GM12878 (cell line): ENCODE data around the gene TSHZ3. TPM values are rescaled to one million over a fixed set of nuclear protein-coding genes. Genes with fewer than 3 reads are reported as not detected.

Experiments used
- ATAC-seq: fragments of 200-7000 bp; cut with Tn5 transposase; 3 replicates; pipeline ENCODE4 v1.9.1; 2020; ENCODE audit warnings: mild to moderate bottlenecking, moderate library complexity
- BruUV-seq: library from RNA; stranded (reverse); fragments of 400-500 nt; replicated peaks from 2 replicates; lab custom pipeline; 2021; lab: Mats Ljungman, UMichigan
- CTCF ChIA-PET: fragments of 300-600 bp; sonication (Branson Sonifier 250); formaldehyde crosslinking; extraction: SDS; loops from one replicate; lab custom pipeline; 2021; ENCODE audit warnings: inconsistent platforms; lab: Yijun Ruan, JAX
- POLR2A ChIA-PET: fragments of 350-600 bp; formaldehyde crosslinking; extraction: SDS; loops from one replicate; lab custom pipeline; 2021; ENCODE audit warnings: inconsistent platforms; lab: Charles Lee
- RAD21 ChIA-PET: fragments of 300-600 bp; sonication (Branson Sonifier 250); formaldehyde crosslinking; loops from one replicate; lab custom pipeline; 2023; ENCODE audit warnings: antibody characterized with exemption; ENCODE audit not compliant: unreplicated experiment; lab: Charles Lee
- SMC1A ChIA-PET: fragments of 300-600 bp; sonication (Branson Sonifier 250); formaldehyde crosslinking; loops from one replicate; lab custom pipeline; 2023; ENCODE audit not compliant: unreplicated experiment, uncharacterized antibody; lab: Charles Lee
- DNase-seq: peaks from one replicate; pipeline ENCODE4 v3.0.0-alpha.2; 2011; ENCODE audit warnings: low read depth, low spot score
- FAIRE-seq: peaks from 3 replicates; lab custom pipeline; 2011; peaks lifted over from hg19 to GRCh38; lab: Jason Lieb, UNC
- H2AFZ ChIP-seq: 2 replicates; pipeline ENCODE4 v1.6.0; 2011; ENCODE audit warnings: low read depth, low read length, control low read depth; ENCODE audit not compliant: control insufficient read depth
- H3K27ac ChIP-seq: 2 replicates; pipeline ENCODE4 v1.5.1; 2011; ENCODE audit warnings: control low read depth; ENCODE audit not compliant: control insufficient read depth, insufficient read depth
- H3K27me3 ChIP-seq, 2 experiments: replicated peaks in 1 of 2; 2 replicates each; pipeline versions ENCODE4 v1.6.0 to v1.6.1; 2011; ENCODE audit warnings: low read length in 1 of 2; ENCODE audit not compliant: control insufficient read depth in 2 of 2, insufficient read depth in 2 of 2
- H3K36me3 ChIP-seq, 2 experiments: 2 replicates each; pipeline ENCODE4 v1.5.1; 2011; ENCODE audit warnings: low read length in 1 of 2; ENCODE audit not compliant: control insufficient read depth in 2 of 2, insufficient read depth in 2 of 2
- H3K4me1 ChIP-seq: 2 replicates; pipeline ENCODE4 v1.6.1; 2011; ENCODE audit warnings: mild to moderate bottlenecking, low read length, moderate library complexity, mixed read lengths; ENCODE audit not compliant: control insufficient read depth, insufficient read depth
- H3K4me2 ChIP-seq: 2 replicates; pipeline ENCODE4 v1.6.0; 2011; ENCODE audit warnings: control low read depth; ENCODE audit not compliant: control insufficient read depth, insufficient read depth
- H3K4me3 ChIP-seq: fragments of 200-600 bp; sonication (generic); 2 replicates; pipeline ENCODE4 v1.5.1; 2016
- H3K79me2 ChIP-seq: 2 replicates; pipeline ENCODE4 v1.6.0; 2011; ENCODE audit warnings: low read length; ENCODE audit not compliant: control insufficient read depth, insufficient read depth
- H3K9ac ChIP-seq: 2 replicates; pipeline ENCODE4 v1.8.0; 2011; ENCODE audit warnings: low read length, control low read depth, mixed read lengths; ENCODE audit not compliant: control insufficient read depth, insufficient read depth
- H3K9me3 ChIP-seq: replicated peaks from 3 replicates; pipeline ENCODE4 v1.5.1; 2011; ENCODE audit warnings: mild to moderate bottlenecking, low read length; ENCODE audit not compliant: control insufficient read depth, insufficient read depth
- H4K20me1 ChIP-seq: 2 replicates; pipeline ENCODE4 v1.6.0; 2011; ENCODE audit not compliant: control insufficient read depth, insufficient read depth
- NR2C1 ChIP-seq: fragments of 450-650 bp; IDR thresholded peaks from 2 replicates; pipeline ENCODE4 v1.6.1; 2017; ENCODE audit warnings: antibody characterized with exemption, mild to moderate bottlenecking, moderate library complexity
- RCOR1 ChIP-seq: conservative IDR thresholded peaks from 2 replicates; pipeline ENCODE4 v1.6.1; 2012; ENCODE audit warnings: low read depth, low read length, improper control_type of control experiment
- ZNF687 ChIP-seq: fragments of 450-650 bp; IDR thresholded peaks from 2 replicates; pipeline ENCODE4 v1.6.1; 2017; ENCODE audit warnings: mild to moderate bottlenecking, moderate library complexity
- WGBS: methylation state at CpG from one replicate; pipeline ENCODE4 v1.1.6; 2016; ENCODE audit warnings: low lambda C conversion rate; ENCODE audit not compliant: insufficient replicate concordance, insufficient coverage; ENCODE audit errors: missing lambda C conversion rate; 5-methylcytosine and 5-hydroxymethylcytosine counted together
- in situ Hi-C: fragments of 300-500 bp; cut with MboI; formaldehyde crosslinking; loops from 9 replicates; pipeline ENCODE4 v1.14.3; 2018; ENCODE audit warnings: mixed read lengths
- intact Hi-C: fragments of 100-400 bp; cut with micrococcal nuclease; formaldehyde crosslinking; loops from one replicate; pipeline ENCODE4 v1.14.2; 2022; ENCODE audit not compliant: unreplicated experiment
- polyA plus RNA-seq, 11 experiments: library from polyadenylated mRNA; depleted of rRNA in 4 of 11; unstranded in 6 of 11; stranded (reverse) in 5 of 11; fragments of >200 nt; fragmentation: Nextera tagmentation in 4 of 11; fragmentation: Illumina TruSeq in 1 of 11; extraction: Ambion mirVana in 4 of 11; extraction: Trizol in 1 of 11; gene quantifications; 1 replicate in 1 of 11; 2 replicates in 10 of 11; pipeline versions ENCODE4 v1.2.1 to v1.2.3, GENCODE V29; 2011 to 2016; ENCODE audit warnings: inconsistent platforms in 2 of 11, missing spikeins in 2 of 11, low read depth in 1 of 11
- total RNA-seq, 4 experiments: library from RNA; depleted of rRNA in 3 of 4; stranded (reverse); fragments of >200 nt in 3 of 4; fragmentation: Illumina TruSeq in 1 of 4; extraction: Trizol in 1 of 4; gene quantifications; 2 replicates each; pipeline versions ENCODE4 v1.2.1 to v1.2.3, GENCODE V29; 2013 to 2021

Gene TSHZ3
- total and polyA plus RNA-seq, 10 of the 15 experiments (the other 5 are each of a cell fraction or from before 2014, with no cell fraction given): 0.23 TPM; not detected in 9

- ChIA-PET RAD21 (no interaction called here), POLR2A (no interaction called here), SMC1A (no interaction called here), CTCF (no interaction called here)
- TF ChIP-seq ZNF687: no peak
- TF ChIP-seq RCOR1: no peak
- no peak for TF ChIP-seq NR2C1
- H3K79me2 ChIP-seq: no peaks in the 10 kb centered on the region
- no peak overlapping the region for H3K4me2 ChIP-seq
- FAIRE-seq (no peak), DNase-seq (no peak), ATAC-seq (no peak)
- no peaks in the 10 kb centered on the region for H4K20me1 ChIP-seq
- intact Hi-C loops (no loop called here), in situ Hi-C loops (no loop called here)
- WGBS: 33% methylated on average over 7 of the region's 7 CpGs
- H3K27ac ChIP-seq: no peak overlapping the region
- no peaks in the 10 kb centered on the region for H3K27me3 ChIP-seq
- BruUV-seq: no TSS peak
- H3K9ac ChIP-seq: no peak overlapping the region
- no peak overlapping the region for H3K4me3 ChIP-seq
- no peaks in the 10 kb centered on the region for H3K4me1 ChIP-seq
- H3K9me3 ChIP-seq: no peaks in the 10 kb centered on the region
- H3K36me3 ChIP-seq: no peaks in the 10 kb centered on the region
- no peak overlapping the region for H2AFZ ChIP-seq
These were observed 15.0 kb downstream of the TSHZ3 start for GRCh38 chr19:31334101-31334848.
